A549 (cell line): ENCODE measurements around the gene NPHS1. TPM values are rescaled to one million over a fixed set of nuclear protein-coding genes. Genes with fewer than 3 reads are reported as not detected.

Experiments used
- ATAC-seq, 2 experiments: fragments of 200-7000 bp in 1 of 2; fragments of >200 bp in 1 of 2; cut with Nextera tagmentation in 1 of 2; cut with Tn5 transposase in 1 of 2; 3 replicates each; pipeline versions ENCODE4 v1.8.0 to v1.9.1; 2018 to 2020; ENCODE audit warnings: mild to moderate bottlenecking in 1 of 2, moderate library complexity in 1 of 2
- CTCF ChIA-PET: fragments of 300-600 bp; sonication (Branson Sonifier 250); formaldehyde crosslinking; extraction: SDS; loops from one replicate; lab custom pipeline; 2021; ENCODE audit warnings: antibody characterized with exemption, inconsistent platforms; lab: Yijun Ruan, JAX
- POLR2A ChIA-PET: fragments of 350-600 bp; formaldehyde crosslinking; extraction: SDS; loops from one replicate; lab custom pipeline; 2021; ENCODE audit warnings: antibody characterized with exemption, inconsistent platforms; lab: Yijun Ruan, JAX
- DNase-seq, 2 experiments: peaks; one replicate each; pipeline versions ENCODE4 v3.0.0 to v3.0.0-alpha.2; 2011 to 2016; ENCODE audit warnings: low read depth in 1 of 2, low spot score in 1 of 2
- FAIRE-seq: peaks from 2 replicates; lab custom pipeline; 2011; peaks lifted over from hg19 to GRCh38; lab: Jason Lieb, UNC
- H3K27ac ChIP-seq, 2 experiments: fragments of >200 bp; sonication (Bioruptor Twin); formaldehyde crosslinking; 3 replicates each; pipeline ENCODE4 v1.5.1; 2016 to 2017
- H3K4me1 ChIP-seq: fragments of >200 bp; sonication (Bioruptor Twin); formaldehyde crosslinking; 3 replicates; pipeline ENCODE4 v1.6.1; 2016
- H3K4me2 ChIP-seq: fragments of >200 bp; sonication (Bioruptor Twin); formaldehyde crosslinking; 3 replicates; pipeline ENCODE4 v1.6.1; 2016
- H3K4me3 ChIP-seq: fragments of >200 bp; sonication (Bioruptor Twin); formaldehyde crosslinking; 3 replicates; pipeline ENCODE4 v1.5.1; 2016
- H3K9me3 ChIP-seq: fragments of >200 bp; sonication (Bioruptor Twin); formaldehyde crosslinking; 3 replicates; pipeline ENCODE4 v1.6.1; 2016
- BHLHE40 ChIP-seq: IDR thresholded peaks from 2 replicates; pipeline ENCODE4 v1.6.1; 2012; ENCODE audit warnings: low read depth, low read length, inconsistent platforms
- CEBPB ChIP-seq, 2 experiments: fragments of >200 bp in 1 of 2; sonication (Bioruptor Twin) in 1 of 2; formaldehyde crosslinking in 1 of 2; IDR thresholded peaks; 2 replicates each; pipeline ENCODE4 v1.6.1; 2012 to 2016
- CHD2 ChIP-seq: fragments of 150-350 bp; IDR thresholded peaks from 2 replicates; pipeline ENCODE4 v1.6.1; 2014; ENCODE audit warnings: low read length; ENCODE audit not compliant: partially characterized antibody
- FOXS1 ChIP-seq: fragments of 250-450 bp; sonication (Bioruptor Pico); IDR thresholded peaks from 2 replicates; pipeline ENCODE4 v1.5.0; 2020; ENCODE audit warnings: mild to moderate bottlenecking, moderate library complexity
- GATA3 ChIP-seq: IDR thresholded peaks from 2 replicates; pipeline ENCODE4 v1.6.1; 2012; ENCODE audit warnings: borderline replicate concordance
- HOXB5 ChIP-seq: fragments of 250-450 bp; sonication (Bioruptor Pico); IDR thresholded peaks from 2 replicates; pipeline ENCODE4 v1.5.0; 2020; ENCODE audit warnings: mild to moderate bottlenecking, moderate library complexity
- RARB ChIP-seq: fragments of 250-450 bp; sonication (Bioruptor Pico); IDR thresholded peaks from 2 replicates; pipeline ENCODE4 v1.8.0; 2021; ENCODE audit warnings: mild to moderate bottlenecking, moderate library complexity
- RCOR1 ChIP-seq: fragments of 150-350 bp; IDR thresholded peaks from 2 replicates; pipeline ENCODE4 v1.6.1; 2014; ENCODE audit warnings: antibody characterized with exemption, low read length, low read depth
- RFX5 ChIP-seq: fragments of 450-650 bp; IDR thresholded peaks from 2 replicates; pipeline ENCODE4 v1.7.1; 2014; ENCODE audit warnings: antibody characterized with exemption, mild to moderate bottlenecking, moderate library complexity
- TP53 ChIP-seq: fragments of 250-450 bp; sonication (Bioruptor Pico); IDR thresholded peaks from 2 replicates; pipeline ENCODE4 v1.5.0; 2021; ENCODE audit warnings: mild to moderate bottlenecking, moderate library complexity
- ZSCAN20 ChIP-seq: fragments of 250-450 bp; sonication (Bioruptor Pico); IDR thresholded peaks from 2 replicates; pipeline ENCODE4 v1.8.0; 2022; ENCODE audit warnings: mild to moderate bottlenecking, moderate library complexity
- WGBS: methylation state at CpG from one replicate; pipeline ENCODE4 v1.1.6; 2017; ENCODE audit errors: missing lambda C conversion rate; 5-methylcytosine and 5-hydroxymethylcytosine counted together
- polyA plus RNA-seq, 4 experiments: library from polyadenylated mRNA; depleted of rRNA in 3 of 4; stranded (reverse); fragments of >200 nt; fragmentation: RNase III in 1 of 4; extraction: RNeasy Plus Mini Kit Qiagen cat#74134 plus additional on column Dnase treatment in 1 of 4; gene quantifications; 2 replicates in 3 of 4; 3 replicates in 1 of 4; pipeline ENCODE4 v1.2.3, GENCODE V29; 2011 to 2017
- TF ChIP-seq, protein P1 (sequence below): fragments of 250-450 bp; sonication (Bioruptor Pico); IDR thresholded peaks from 2 replicates; pipeline ENCODE4 v1.5.0; 2021; ENCODE audit warnings: mild to moderate bottlenecking, moderate library complexity, borderline replicate concordance
- TF ChIP-seq, protein P2 (sequence below): IDR thresholded peaks from 2 replicates; pipeline ENCODE4 v1.6.1; 2012
- TF ChIP-seq, protein P3 (sequence below): fragments of >200 bp; sonication (Bioruptor Twin); formaldehyde crosslinking; IDR thresholded peaks from 2 replicates; pipeline ENCODE4 v1.6.1; 2016
- TF ChIP-seq, protein P4 (sequence below): IDR thresholded peaks from 2 replicates; pipeline ENCODE4 v1.6.1; 2012; ENCODE audit warnings: low read depth, borderline replicate concordance
- TF ChIP-seq, protein P5 (sequence below): fragments of >200 bp; sonication (Bioruptor Twin); formaldehyde crosslinking; IDR thresholded peaks from 3 replicates; pipeline ENCODE4 v1.5.1; 2016
- TF ChIP-seq, protein P6 (sequence below): fragments of >200 bp; sonication (Bioruptor Twin); formaldehyde crosslinking; IDR thresholded peaks from 3 replicates; pipeline ENCODE4 v1.6.1; 2016

NPHS1 gene
- polyA plus RNA-seq, 2 of the 4 experiments (the other 2 are of a cell fraction), result 0.27 TPM

DNA sequence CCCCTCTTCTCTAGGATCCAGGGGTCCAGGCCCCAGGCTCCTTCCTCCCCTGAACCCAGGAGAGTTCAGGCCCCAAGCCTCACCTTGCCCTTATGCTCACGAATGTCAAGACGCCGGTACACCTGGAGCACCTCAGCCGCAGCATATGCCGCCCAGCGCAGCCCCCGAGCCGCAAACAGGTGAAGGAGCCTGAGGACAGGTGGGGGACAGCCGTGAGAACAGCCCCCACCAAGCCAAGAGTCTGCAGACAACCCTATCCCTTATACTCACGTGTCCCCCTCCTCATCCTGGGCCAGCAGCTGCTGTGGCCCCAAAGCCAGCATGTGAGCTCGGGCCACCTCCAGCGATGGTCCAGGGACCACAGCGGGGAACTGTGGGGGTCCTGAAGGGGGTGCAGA lies 44.3 kb upstream of the NPHS1 start:
- TF ChIP-seq CEBPB (IDR thresholded peaks at IDR 0.05), result no peak
- TF ChIP-seq, all 56 proteins: peak for 0
- CTCF ChIA-PET, result interaction anchor here (1.4 to 9.8 kb wide), 4 partner anchors 12 to 35 kb away, joined by 7 to 125 read pairs (median 8); no protein-coding TSS in a partner anchor
- no peak overlapping the region for H3K4me3 ChIP-seq
- FAIRE-seq (no peak), DNase-seq (no peak), ATAC-seq (no peak)
- peaks cover 15% of the 10 kb centered on the region for H3K4me1 ChIP-seq
- H3K27ac ChIP-seq, result no peak overlapping the region
- 93% methylated on average over 13 of the region's 13 CpGs for WGBS
- no peaks in the 10 kb centered on the region for H3K9me3 ChIP-seq
- no peak overlapping the region for H3K4me2 ChIP-seq
- POLR2A ChIA-PET, result no interaction called here

DNA sequence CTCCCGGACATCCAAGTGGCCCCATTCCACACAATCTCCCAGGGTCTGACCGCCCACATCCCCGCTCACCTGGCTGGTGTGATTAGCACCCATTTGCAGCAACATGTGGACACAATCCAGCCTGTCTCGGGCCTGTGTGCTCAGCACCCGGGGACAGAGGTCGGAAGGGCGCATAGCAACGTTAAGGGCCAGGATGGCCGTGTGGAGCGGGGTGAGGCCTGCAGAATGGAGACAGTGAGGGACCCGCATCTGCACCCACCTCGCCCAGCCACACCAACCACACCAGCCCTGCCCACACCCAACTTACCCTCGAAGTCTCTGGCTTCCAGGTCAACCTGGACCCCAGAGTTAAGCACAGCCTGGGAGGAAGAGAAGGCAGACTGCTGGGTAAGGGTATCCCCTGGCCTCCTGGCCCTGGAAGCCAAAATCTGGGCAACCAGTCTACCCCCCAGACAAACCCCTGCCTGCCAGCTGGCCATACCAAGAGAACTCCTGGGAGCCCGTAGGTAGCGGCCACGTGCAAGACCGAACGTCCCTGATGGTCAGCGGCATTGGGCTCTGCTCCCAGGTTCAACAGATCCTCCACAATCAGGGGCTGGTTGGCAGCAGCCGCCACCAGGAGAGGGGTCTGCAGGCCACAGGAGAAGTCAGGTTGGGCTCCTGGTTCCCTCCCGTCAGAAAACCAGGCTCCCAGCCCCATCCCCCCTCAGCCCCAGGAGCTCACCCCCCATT lies 43.8 kb upstream of the NPHS1 start:
- ATAC-seq, result no peak
- WGBS, result 91% methylated on average over 21 of the region's 21 CpGs
- no peak for DNase-seq
- POLR2A ChIA-PET, result no interaction called here
- H3K4me2 ChIP-seq, result no peak overlapping the region
- no peak for TF ChIP-seq GATA3
- no peak for TF ChIP-seq FOXS1
- no peak for TF ChIP-seq TP53 (CRISPR knock-in tag)
- no peak for TF ChIP-seq BHLHE40
- TF ChIP-seq, protein P1, sequence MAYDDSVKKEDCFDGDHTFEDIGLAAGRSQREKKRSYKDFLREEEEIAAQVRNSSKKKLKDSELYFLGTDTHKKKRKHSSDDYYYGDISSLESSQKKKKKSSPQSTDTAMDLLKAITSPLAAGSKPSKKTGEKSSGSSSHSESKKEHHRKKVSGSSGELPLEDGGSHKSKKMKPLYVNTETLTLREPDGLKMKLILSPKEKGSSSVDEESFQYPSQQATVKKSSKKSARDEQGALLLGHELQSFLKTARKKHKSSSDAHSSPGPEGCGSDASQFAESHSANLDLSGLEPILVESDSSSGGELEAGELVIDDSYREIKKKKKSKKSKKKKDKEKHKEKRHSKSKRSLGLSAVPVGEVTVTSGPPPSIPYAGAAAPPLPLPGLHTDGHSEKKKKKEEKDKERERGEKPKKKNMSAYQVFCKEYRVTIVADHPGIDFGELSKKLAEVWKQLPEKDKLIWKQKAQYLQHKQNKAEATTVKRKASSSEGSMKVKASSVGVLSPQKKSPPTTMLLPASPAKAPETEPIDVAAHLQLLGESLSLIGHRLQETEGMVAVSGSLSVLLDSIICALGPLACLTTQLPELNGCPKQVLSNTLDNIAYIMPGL (CRISPR knock-in tag), result no peak
- TF ChIP-seq, protein P2, sequence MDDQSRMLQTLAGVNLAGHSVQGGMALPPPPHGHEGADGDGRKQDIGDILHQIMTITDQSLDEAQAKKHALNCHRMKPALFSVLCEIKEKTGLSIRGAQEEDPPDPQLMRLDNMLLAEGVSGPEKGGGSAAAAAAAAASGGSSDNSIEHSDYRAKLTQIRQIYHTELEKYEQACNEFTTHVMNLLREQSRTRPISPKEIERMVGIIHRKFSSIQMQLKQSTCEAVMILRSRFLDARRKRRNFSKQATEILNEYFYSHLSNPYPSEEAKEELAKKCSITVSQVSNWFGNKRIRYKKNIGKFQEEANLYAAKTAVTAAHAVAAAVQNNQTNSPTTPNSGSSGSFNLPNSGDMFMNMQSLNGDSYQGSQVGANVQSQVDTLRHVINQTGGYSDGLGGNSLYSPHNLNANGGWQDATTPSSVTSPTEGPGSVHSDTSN, result no peak
- TF ChIP-seq, protein P3, sequence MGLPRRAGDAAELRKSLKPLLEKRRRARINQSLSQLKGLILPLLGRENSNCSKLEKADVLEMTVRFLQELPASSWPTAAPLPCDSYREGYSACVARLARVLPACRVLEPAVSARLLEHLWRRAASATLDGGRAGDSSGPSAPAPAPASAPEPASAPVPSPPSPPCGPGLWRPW, result no peak
- TF ChIP-seq CHD2, result no peak
- TF ChIP-seq RFX5, result no peak
- TF ChIP-seq HOXB5 (CRISPR knock-in tag), result no peak
- TF ChIP-seq, protein P4, sequence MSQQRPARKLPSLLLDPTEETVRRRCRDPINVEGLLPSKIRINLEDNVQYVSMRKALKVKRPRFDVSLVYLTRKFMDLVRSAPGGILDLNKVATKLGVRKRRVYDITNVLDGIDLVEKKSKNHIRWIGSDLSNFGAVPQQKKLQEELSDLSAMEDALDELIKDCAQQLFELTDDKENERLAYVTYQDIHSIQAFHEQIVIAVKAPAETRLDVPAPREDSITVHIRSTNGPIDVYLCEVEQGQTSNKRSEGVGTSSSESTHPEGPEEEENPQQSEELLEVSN, result no peak
- no peak for TF ChIP-seq RARB (CRISPR knock-in tag)
- no peak for TF ChIP-seq RCOR1
- TF ChIP-seq ZSCAN20 (CRISPR knock-in tag), result no peak
- TF ChIP-seq, protein P5, sequence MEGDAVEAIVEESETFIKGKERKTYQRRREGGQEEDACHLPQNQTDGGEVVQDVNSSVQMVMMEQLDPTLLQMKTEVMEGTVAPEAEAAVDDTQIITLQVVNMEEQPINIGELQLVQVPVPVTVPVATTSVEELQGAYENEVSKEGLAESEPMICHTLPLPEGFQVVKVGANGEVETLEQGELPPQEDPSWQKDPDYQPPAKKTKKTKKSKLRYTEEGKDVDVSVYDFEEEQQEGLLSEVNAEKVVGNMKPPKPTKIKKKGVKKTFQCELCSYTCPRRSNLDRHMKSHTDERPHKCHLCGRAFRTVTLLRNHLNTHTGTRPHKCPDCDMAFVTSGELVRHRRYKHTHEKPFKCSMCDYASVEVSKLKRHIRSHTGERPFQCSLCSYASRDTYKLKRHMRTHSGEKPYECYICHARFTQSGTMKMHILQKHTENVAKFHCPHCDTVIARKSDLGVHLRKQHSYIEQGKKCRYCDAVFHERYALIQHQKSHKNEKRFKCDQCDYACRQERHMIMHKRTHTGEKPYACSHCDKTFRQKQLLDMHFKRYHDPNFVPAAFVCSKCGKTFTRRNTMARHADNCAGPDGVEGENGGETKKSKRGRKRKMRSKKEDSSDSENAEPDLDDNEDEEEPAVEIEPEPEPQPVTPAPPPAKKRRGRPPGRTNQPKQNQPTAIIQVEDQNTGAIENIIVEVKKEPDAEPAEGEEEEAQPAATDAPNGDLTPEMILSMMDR, result no peak
- TF ChIP-seq, protein P6, sequence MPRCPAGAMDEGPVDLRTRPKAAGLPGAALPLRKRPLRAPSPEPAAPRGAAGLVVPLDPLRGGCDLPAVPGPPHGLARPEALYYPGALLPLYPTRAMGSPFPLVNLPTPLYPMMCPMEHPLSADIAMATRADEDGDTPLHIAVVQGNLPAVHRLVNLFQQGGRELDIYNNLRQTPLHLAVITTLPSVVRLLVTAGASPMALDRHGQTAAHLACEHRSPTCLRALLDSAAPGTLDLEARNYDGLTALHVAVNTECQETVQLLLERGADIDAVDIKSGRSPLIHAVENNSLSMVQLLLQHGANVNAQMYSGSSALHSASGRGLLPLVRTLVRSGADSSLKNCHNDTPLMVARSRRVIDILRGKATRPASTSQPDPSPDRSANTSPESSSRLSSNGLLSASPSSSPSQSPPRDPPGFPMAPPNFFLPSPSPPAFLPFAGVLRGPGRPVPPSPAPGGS, result no peak
- no peak for FAIRE-seq
- no peak overlapping the region for H3K27ac ChIP-seq
- peaks cover 9% of the 10 kb centered on the region for H3K4me1 ChIP-seq
- H3K4me3 ChIP-seq, result no peak overlapping the region
- CTCF ChIA-PET, result interaction anchor here (1.4 to 9.8 kb wide), 5 partner anchors 9 to 36 kb away, joined by 5 to 125 read pairs (median 7); no protein-coding TSS in a partner anchor
- H3K9me3 ChIP-seq, result no peaks in the 10 kb centered on the region
